ENCODE measurements around the gene GLUD1.
"Not testable (repeated sequence)": the region's sequence is repeated elsewhere in the genome, so short reads cannot be mapped to it uniquely, and the experiment has no call there.

GLUD1 gene

GRCh38 chr10:87090779-87091178 lies 3.9 kb downstream of the GLUD1 start:
- DNase-seq (ENCODE audit: low read depth in 2 of 2) = no peak

- no peak for DNase-seq (ENCODE audit: low read depth in 2 of 2)
Observed at GRCh38 chr10:87089746-87090145, 4.9 kb downstream of the GLUD1 start.

GRCh38 chr10:87085537-87085936 lies 9.1 kb downstream of the GLUD1 start:
- DNase-seq (ENCODE audit: low read depth in 2 of 2) = no peak

- not testable (repeated sequence) for DNase-seq (ENCODE audit: low read depth in 2 of 2)
Observed at GRCh38 chr10:87084291-87084782, 10.3 kb downstream of the GLUD1 start.

- DNase-seq (ENCODE audit: low read depth in 2 of 2) = not testable (repeated sequence)
Observed at GRCh38 chr10:87083576-87084290, 10.9 kb downstream of the GLUD1 start.

GRCh38 chr10:87082219-87082618 lies 12.4 kb downstream of the GLUD1 start:
- DNase-seq (ENCODE audit: low read depth in 2 of 2) = not testable (repeated sequence)

GRCh38 chr10:87081574-87081973 lies 13.1 kb downstream of the GLUD1 start:
- not testable (repeated sequence) for DNase-seq (ENCODE audit: low read depth in 2 of 2)

GRCh38 chr10:87080621-87081020 lies 14.0 kb downstream of the GLUD1 start:
- not testable (repeated sequence) for DNase-seq (ENCODE audit: low read depth in 2 of 2)

GRCh38 chr10:87079106-87079836 lies 15.4 kb downstream of the GLUD1 start:
- DNase-seq (ENCODE audit: low read depth in 2 of 2) = no peak

- DNase-seq (ENCODE audit: low read depth in 2 of 2) = not testable (repeated sequence)
Observed at GRCh38 chr10:87076421-87076820, 18.2 kb downstream of the GLUD1 start.

GRCh38 chr10:87072449-87072848 lies 22.2 kb downstream of the GLUD1 start:
- no peak for DNase-seq (ENCODE audit: low read depth in 2 of 2)

- DNase-seq (ENCODE audit: low read depth in 2 of 2) = no peak
Observed at GRCh38 chr10:87068281-87068680, 26.4 kb downstream of the GLUD1 start.

GRCh38 chr10:87066865-87067264 lies 27.8 kb downstream of the GLUD1 start:
- DNase-seq (ENCODE audit: low read depth in 2 of 2) = no peak

GRCh38 chr10:87066178-87066577 lies 28.5 kb downstream of the GLUD1 start:
- no peak for DNase-seq (ENCODE audit: low read depth in 2 of 2)

- DNase-seq (ENCODE audit: low read depth in 2 of 2) = no peak
Observed at GRCh38 chr10:87064651-87065050, 30.0 kb downstream of the GLUD1 start.

- DNase-seq (ENCODE audit: low read depth in 2 of 2) = no peak
Observed at GRCh38 chr10:87060280-87060928, 34.2 kb downstream of the GLUD1 start.

GRCh38 chr10:87059401-87059800 lies 35.2 kb downstream of the GLUD1 start:
- DNase-seq (ENCODE audit: low read depth in 2 of 2) = no peak

- no peak for DNase-seq (ENCODE audit: low read depth in 2 of 2)
Observed at GRCh38 chr10:87058171-87058570, 36.5 kb downstream of the GLUD1 start.

- DNase-seq (ENCODE audit: low read depth in 2 of 2) = no peak
Observed at GRCh38 chr10:87054373-87055295, 40.0 kb downstream of the GLUD1 start.

- DNase-seq (ENCODE audit: low read depth in 2 of 2) = no peak
Observed at GRCh38 chr10:87053577-87054181, 41.0 kb downstream of the GLUD1 start.

GRCh38 chr10:87053111-87053510 lies 41.5 kb downstream of the GLUD1 start:
- no peak for DNase-seq (ENCODE audit: low read depth in 2 of 2)
